Neural cell (in vitro differentiated cells): ENCODE measurements around the gene ABHD14A. TPM values are rescaled to one million over a fixed set of nuclear protein-coding genes. Genes with fewer than 3 reads are reported as not detected.

Experiments
- H2AFZ ChIP-seq: fragments of 200-600, 300-800 bp; sonication (generic), shearing (Covaris generic); 2 replicates; pipeline ENCODE4 v1.6.0; 2014; ENCODE audit warnings: low read depth, mild to moderate bottlenecking, antibody characterized with exemption, low read length, moderate library complexity
- H3F3A ChIP-seq: fragments of 200-600 bp; shearing (Covaris generic); 2 replicates; pipeline ENCODE4 v1.6.1; 2016; ENCODE audit warnings: mild to moderate bottlenecking, moderate library complexity, mixed read lengths, antibody characterized with exemption, low read length; ENCODE audit not compliant: insufficient read depth, poor library complexity, severe bottlenecking
- H3K27ac ChIP-seq: fragments of 200-600, 300-800 bp; sonication (generic), shearing (Covaris generic); 2 replicates; pipeline ENCODE4 v1.5.1; 2014; ENCODE audit warnings: mild to moderate bottlenecking, low read length, moderate library complexity
- H3K27me3 ChIP-seq: fragments of 300-800, 200-600 bp; sonication (generic), shearing (Covaris generic); 2 replicates; pipeline ENCODE4 v1.6.0; 2014; ENCODE audit warnings: mild to moderate bottlenecking, low read depth, low read length, moderate library complexity; ENCODE audit not compliant: insufficient read depth
- H3K36me3 ChIP-seq: fragments of 300-800, 200-600 bp; sonication (generic), shearing (Covaris generic); 2 replicates; pipeline ENCODE4 v1.5.1; 2014; ENCODE audit warnings: mild to moderate bottlenecking, antibody characterized with exemption, low read length, moderate library complexity; ENCODE audit not compliant: insufficient read depth
- H3K4me2 ChIP-seq: fragments of 300-800, 200-600 bp; sonication (generic), shearing (Covaris generic); 2 replicates; pipeline ENCODE4 v1.6.0; 2014; ENCODE audit warnings: mild to moderate bottlenecking, low read length
- H3K4me3 ChIP-seq: fragments of 300-800, 200-600 bp; sonication (generic), shearing (Covaris generic); 2 replicates; pipeline ENCODE4 v1.5.1; 2014; ENCODE audit warnings: mild to moderate bottlenecking, low read length, moderate library complexity
- H3K79me2 ChIP-seq: fragments of 200-600 bp; shearing (Covaris generic); replicated peaks from 2 replicates; pipeline ENCODE4 v1.6.0; 2014; ENCODE audit warnings: mild to moderate bottlenecking, low read length, moderate library complexity; ENCODE audit not compliant: insufficient read depth
- H3K9ac ChIP-seq: fragments of 300-800, 200-600 bp; sonication (generic), shearing (Covaris generic); 2 replicates; pipeline ENCODE4 v1.6.1; 2016; ENCODE audit warnings: mild to moderate bottlenecking, low read length, mixed read lengths
- H3K9me2 ChIP-seq: fragments of 200-600 bp; shearing (Covaris generic); 2 replicates; pipeline ENCODE4 v1.6.1; 2016; ENCODE audit warnings: mild to moderate bottlenecking, low read length, mixed read lengths; ENCODE audit not compliant: insufficient read depth
- H3K9me3 ChIP-seq: fragments of 200-600, 300-800 bp; sonication (generic), shearing (Covaris generic); 2 replicates; pipeline ENCODE4 v1.6.1; 2016; ENCODE audit warnings: mild to moderate bottlenecking, mixed run types, low read length, moderate library complexity, mixed read lengths
- H4K20me1 ChIP-seq: fragments of 200-600 bp; shearing (Covaris generic); 2 replicates; pipeline ENCODE4 v1.6.1; 2016; ENCODE audit warnings: mild to moderate bottlenecking, mixed run types; ENCODE audit not compliant: insufficient read depth
- CTCF ChIP-seq: fragments of 450-650 bp; IDR thresholded peaks from 2 replicates; pipeline ENCODE4 v1.5.1; 2014; ENCODE audit warnings: antibody characterized with exemption, mild to moderate bottlenecking, moderate library complexity; ENCODE audit not compliant: poor library complexity, severe bottlenecking
- EP300 ChIP-seq: fragments of 450-650 bp; conservative IDR thresholded peaks from 2 replicates; pipeline ENCODE4 v1.6.1; 2014; ENCODE audit warnings: antibody characterized with exemption, mild to moderate bottlenecking, moderate library complexity; ENCODE audit not compliant: poor library complexity, severe bottlenecking
- EZH2 ChIP-seq: fragments of 200-600, 300-800 bp; shearing (Covaris generic), sonication (generic); IDR thresholded peaks from 2 replicates; pipeline ENCODE4 v1.6.1; 2014; ENCODE audit warnings: antibody characterized with exemption, low read length, borderline replicate concordance, mild to moderate bottlenecking; ENCODE audit not compliant: insufficient read depth, poor library complexity, severe bottlenecking
- MXI1 ChIP-seq: fragments of 450-650 bp; conservative IDR thresholded peaks from 2 replicates; pipeline ENCODE4 v1.6.1; 2014; ENCODE audit warnings: antibody characterized with exemption, mild to moderate bottlenecking; ENCODE audit not compliant: poor library complexity, severe bottlenecking
- POLR2AphosphoS5 ChIP-seq: IDR thresholded peaks from 2 replicates; pipeline ENCODE4 v1.6.1; 2012
- RAD21 ChIP-seq: fragments of 450-650 bp; conservative IDR thresholded peaks from 2 replicates; pipeline ENCODE4 v1.6.1; 2014; ENCODE audit warnings: antibody characterized with exemption, mild to moderate bottlenecking, moderate library complexity
- REST ChIP-seq: IDR thresholded peaks from 2 replicates; pipeline ENCODE4 v1.6.1; 2012; ENCODE audit warnings: borderline replicate concordance
- SMC3 ChIP-seq: fragments of 450-650 bp; conservative IDR thresholded peaks from 2 replicates; pipeline ENCODE4 v1.6.1; 2014; ENCODE audit warnings: antibody characterized with exemption, mild to moderate bottlenecking, moderate library complexity; ENCODE audit not compliant: poor library complexity
- TAF1 ChIP-seq: IDR thresholded peaks from 2 replicates; pipeline ENCODE4 v1.6.1; 2012; ENCODE audit warnings: low read depth
- polyA plus RNA-seq: library from polyadenylated mRNA; depleted of rRNA; stranded (reverse); fragments of >200 nt; gene quantifications from 2 replicates; pipeline ENCODE4 v1.2.3, GENCODE V29; 2014

The ABHD14A gene
- polyA plus RNA-seq, 1 donor from 2014 or later: 57.8 TPM

GRCh38 chr3:51941463-51941797 lies 33.4 kb upstream of the ABHD14A start:
- Histone ChIP-seq H3K9ac (peak overlapping the region; percentile 57), H3K79me2 (no peaks in the 10 kb centered on the region), H2AFZ (peak overlapping the region; percentile 28), H3K9me3 (no peaks in the 10 kb centered on the region), H4K20me1 (no peaks in the 10 kb centered on the region), H3F3A (no peaks in the 10 kb centered on the region), H3K4me2 (peak overlapping the region; percentile 77), H3K4me3 (peak overlapping the region; percentile 76), H3K27ac (no peak overlapping the region), H3K9me2 (no peaks in the 10 kb centered on the region), H3K36me3 (no peaks in the 10 kb centered on the region), H3K27me3 (no peaks in the 10 kb centered on the region)
- no peak for TF ChIP-seq CTCF
- no peak for TF ChIP-seq EP300
- TF ChIP-seq TAF1: no peak
- no peak for TF ChIP-seq MXI1
- no peak for TF ChIP-seq RAD21
- TF ChIP-seq SMC3: no peak
- no peak for TF ChIP-seq POLR2AphosphoS5
- TF ChIP-seq EZH2: no peak
- no peak for TF ChIP-seq REST

GRCh38 chr3:51941798-51942602 lies 32.9 kb upstream of the ABHD14A start, which contains the start of the genes PARP3 and RRP9:
PARP3 (plus strand) TSS chr3:51942363; CDS start chr3:51943356, 993 bp downstream.
RRP9 (minus strand) TSS chr3:51941904; CDS start chr3:51941867, 37 bp downstream.
- H3K9me2 ChIP-seq: no peaks in the 10 kb centered on the region
- peak within 1 kb of the TSS; percentile 77 for H3K4me2 ChIP-seq
- peak within 1 kb of the TSS; percentile 66 for H3K9ac ChIP-seq
- H4K20me1 ChIP-seq: no peaks in the 10 kb centered on the region
- H3K9me3 ChIP-seq: no peaks in the 10 kb centered on the region
- no peaks in the 10 kb centered on the region for H3K36me3 ChIP-seq
- TF ChIP-seq REST (peak; percentile 26), CTCF (peak; percentile 100), MXI1 (peak; percentile 100), RAD21 (peak; percentile 97), EP300 (peak; percentile 34), EZH2 (no peak), POLR2AphosphoS5 (peak; percentile 63), TAF1 (peak; percentile 33), SMC3 (peak; percentile 90)
- H3K27me3 ChIP-seq: no peaks in the 10 kb centered on the region
- peak within 1 kb of the TSS; percentile 64 for H3K27ac ChIP-seq
- peak within 1 kb of the TSS; percentile 76 for H3K4me3 ChIP-seq
- H3K79me2 ChIP-seq: no peaks in the 10 kb centered on the region
- peak within 1 kb of the TSS; percentile 81 for H2AFZ ChIP-seq
- H3F3A ChIP-seq: no peaks in the 10 kb centered on the region
